Keratinocyte (primary cell): ENCODE data around the gene RTEL1.

Source experiments
- EZH2 ChIP-seq: IDR thresholded peaks from one replicate; pipeline ENCODE4 v1.6.1; 2012; ENCODE audit warnings: inconsistent platforms, mild to moderate bottlenecking, low read length, moderate library complexity
- TF ChIP-seq, protein P1 (sequence below), 3 experiments: IDR thresholded peaks in 1 of 3; conservative IDR thresholded peaks in 1 of 3; optimal IDR thresholded peaks in 1 of 3; 2 replicates in 2 of 3; 3 replicates in 1 of 3; pipeline versions ENCODE3 to v1.5.1; 2011; ENCODE audit warnings: low read length in 3 of 3, mild to moderate bottlenecking in 3 of 3, moderate library complexity in 2 of 3, control low read depth in 1 of 3, inconsistent platforms in 1 of 3; ENCODE audit not compliant: insufficient read depth in 2 of 3; ENCODE audit errors: extremely low read depth in 1 of 3

DNA sequence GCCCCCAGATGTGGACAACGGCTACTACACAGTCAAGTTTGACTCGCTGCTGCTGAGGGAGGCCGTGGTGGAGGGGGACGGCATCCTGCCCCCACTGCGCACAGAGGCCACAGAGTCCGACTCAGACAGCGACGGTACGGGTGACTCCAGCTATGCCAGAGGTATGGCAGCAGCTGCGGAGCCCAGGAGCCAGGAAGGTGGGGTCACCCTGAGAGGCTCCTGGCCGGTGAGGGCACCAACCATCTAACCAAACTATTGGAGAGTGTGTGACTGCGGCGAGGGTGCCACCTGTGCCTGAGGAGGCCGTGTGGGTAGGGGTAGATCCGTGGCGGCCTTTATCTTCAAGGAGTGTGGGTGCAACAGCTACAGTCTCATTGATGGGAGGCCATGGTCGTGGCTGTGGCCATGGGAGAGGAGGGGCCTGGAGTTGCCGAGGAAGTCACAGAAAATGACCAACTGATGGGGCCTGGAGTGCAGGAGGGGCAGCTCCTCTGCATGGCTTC is 75.5 kb downstream of the RTEL1 start:
- TF ChIP-seq, protein P1, sequence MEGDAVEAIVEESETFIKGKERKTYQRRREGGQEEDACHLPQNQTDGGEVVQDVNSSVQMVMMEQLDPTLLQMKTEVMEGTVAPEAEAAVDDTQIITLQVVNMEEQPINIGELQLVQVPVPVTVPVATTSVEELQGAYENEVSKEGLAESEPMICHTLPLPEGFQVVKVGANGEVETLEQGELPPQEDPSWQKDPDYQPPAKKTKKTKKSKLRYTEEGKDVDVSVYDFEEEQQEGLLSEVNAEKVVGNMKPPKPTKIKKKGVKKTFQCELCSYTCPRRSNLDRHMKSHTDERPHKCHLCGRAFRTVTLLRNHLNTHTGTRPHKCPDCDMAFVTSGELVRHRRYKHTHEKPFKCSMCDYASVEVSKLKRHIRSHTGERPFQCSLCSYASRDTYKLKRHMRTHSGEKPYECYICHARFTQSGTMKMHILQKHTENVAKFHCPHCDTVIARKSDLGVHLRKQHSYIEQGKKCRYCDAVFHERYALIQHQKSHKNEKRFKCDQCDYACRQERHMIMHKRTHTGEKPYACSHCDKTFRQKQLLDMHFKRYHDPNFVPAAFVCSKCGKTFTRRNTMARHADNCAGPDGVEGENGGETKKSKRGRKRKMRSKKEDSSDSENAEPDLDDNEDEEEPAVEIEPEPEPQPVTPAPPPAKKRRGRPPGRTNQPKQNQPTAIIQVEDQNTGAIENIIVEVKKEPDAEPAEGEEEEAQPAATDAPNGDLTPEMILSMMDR (optimal IDR thresholded peaks at IDR 0.05 in 1 of 3, IDR thresholded peaks at IDR 0.05 in 1 of 3, conservative IDR thresholded peaks at IDR 0.05 in 1 of 3; ENCODE audit: extremely low read depth in 1 of 3, insufficient read depth in 2 of 3, low read length in 3 of 3): no peak
- TF ChIP-seq EZH2: no peak
